HG02885 (cell line): Measurements from ENCODE around the gene TDRD7.
"Not testable (repeated sequence)": the region's sequence is repeated elsewhere in the genome, so short reads cannot be mapped to it uniquely, and the experiment has no call there.

ENCODE experiments used
- ATAC-seq: cut with Tn5 transposase; IDR thresholded peaks from one replicate; pipeline ENCODE4 v1.9.1; 2021; ENCODE audit warnings: mild to moderate bottlenecking; ENCODE audit not compliant: unreplicated experiment, poor library complexity

The TDRD7 gene

DNA sequence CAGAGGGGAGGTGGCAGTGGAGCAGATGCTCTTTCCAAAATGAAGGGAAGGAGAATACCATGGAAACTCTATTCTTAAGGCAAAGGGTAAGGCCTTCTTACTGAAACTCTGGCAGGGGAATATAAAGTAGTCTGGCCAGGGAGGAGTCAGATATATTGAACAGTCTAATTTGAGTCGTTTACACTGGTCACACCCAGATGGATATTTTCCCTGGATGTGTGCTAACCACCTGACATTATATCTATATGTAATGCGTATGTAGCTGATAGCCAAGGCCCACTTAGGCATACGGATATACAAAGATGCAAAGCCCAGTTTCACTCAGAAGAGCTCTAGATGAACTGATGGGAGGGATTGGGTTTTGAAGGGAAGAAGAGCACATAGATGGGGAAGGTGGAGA is 7.0 kb downstream of the TDRD7 start:
- ATAC-seq: no peak

GRCh38 chr9:97419309-97419867 is 7.5 kb downstream of the TDRD7 start:
- no peak for ATAC-seq

DNA sequence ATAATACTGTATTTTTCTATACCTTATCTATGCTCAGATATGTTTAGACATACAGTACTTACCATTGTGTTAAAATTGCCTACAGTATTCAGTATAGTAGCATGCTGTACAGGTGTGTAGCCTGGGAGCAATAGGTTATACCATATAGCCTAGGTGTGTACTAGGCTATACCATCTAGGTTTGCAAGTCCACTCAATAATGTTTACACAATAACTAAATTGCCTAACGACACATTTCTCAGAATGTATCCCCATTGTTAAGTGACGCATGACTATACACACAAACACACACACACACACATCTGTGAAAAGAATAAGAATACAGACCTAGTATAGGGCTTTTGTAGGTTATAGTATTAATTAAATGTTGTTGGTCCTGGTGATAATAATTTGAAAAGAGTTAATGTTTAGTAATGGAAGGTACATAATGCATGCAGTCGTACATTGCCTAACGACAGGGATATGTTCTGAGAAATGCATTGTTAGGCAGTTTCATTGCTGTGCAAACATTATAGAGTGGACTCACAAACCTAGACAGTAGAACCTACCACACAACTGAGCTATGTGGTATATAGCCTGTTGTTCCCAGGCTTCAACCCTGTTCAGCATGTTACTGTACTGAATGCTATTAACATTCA is 13.6 kb downstream of the TDRD7 start:
- ATAC-seq: no peak

- ATAC-seq: no peak
Observed at GRCh38 chr9:97425973-97426336, 14.1 kb downstream of the TDRD7 start.

- no peak for ATAC-seq
Observed at GRCh38 chr9:97427885-97428284, 16.0 kb downstream of the TDRD7 start.

DNA sequence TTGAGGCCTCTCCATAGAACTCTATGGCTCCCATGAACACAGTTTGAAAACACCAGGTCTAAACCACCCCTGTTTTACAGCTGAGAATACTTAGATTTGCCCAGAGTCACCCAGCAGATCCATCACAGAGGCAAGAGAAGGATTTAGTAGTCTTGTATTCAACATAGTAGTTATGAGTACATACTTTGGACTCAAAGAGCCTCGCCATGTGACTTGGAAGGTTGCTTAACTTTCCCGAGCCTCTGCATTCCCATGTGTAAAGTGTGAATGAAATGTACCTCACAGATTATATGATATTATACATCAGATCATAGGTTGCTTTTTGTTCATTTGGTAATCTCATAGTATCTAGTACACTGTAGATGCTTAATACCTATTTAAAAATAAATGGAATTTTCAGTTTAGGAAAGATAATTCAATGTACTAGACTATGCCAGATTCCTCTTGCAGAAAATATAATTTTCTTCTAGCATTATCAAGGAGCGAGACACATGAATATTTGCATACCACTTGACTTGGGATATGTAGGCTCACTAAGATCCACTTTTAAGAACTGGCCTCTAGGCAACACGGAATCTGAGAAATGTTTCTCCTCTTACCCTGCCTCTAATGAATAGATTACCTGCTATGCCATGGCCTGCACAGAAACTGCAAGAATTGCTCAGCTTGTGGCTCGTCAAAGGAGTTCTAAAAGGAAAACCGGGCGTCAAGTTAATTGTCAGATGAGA is 18.6 kb downstream of the TDRD7 start:
- ATAC-seq: no peak

- ATAC-seq: no peak
Observed at GRCh38 chr9:97431044-97431441, 19.1 kb downstream of the TDRD7 start.

GRCh38 chr9:97431549-97432143 is 19.8 kb downstream of the TDRD7 start:
- ATAC-seq: no peak

- no peak for ATAC-seq
Observed at GRCh38 chr9:97437051-97437600, 25.2 kb downstream of the TDRD7 start.

DNA sequence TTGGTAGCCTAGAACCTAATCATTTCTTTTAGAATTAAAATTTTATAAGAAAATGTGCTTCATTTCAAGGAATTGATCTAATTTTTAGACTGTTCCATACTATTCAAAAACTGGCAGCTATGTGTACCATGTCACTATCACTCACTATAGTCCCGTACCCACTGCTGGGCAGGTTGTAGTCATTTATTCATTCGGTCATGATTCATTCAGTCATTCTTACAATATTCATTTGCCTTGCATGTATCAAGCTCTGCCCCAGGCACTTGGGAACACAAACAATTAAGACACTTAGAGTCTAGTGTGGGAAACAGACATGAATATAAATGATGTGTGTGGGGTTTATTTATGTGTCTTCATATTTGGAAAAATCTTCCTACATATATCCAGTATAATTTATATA is 26.4 kb downstream of the TDRD7 start:
- ATAC-seq: no peak

- ATAC-seq: no peak
Observed at GRCh38 chr9:97438666-97439065, 26.8 kb downstream of the TDRD7 start.

- no peak for ATAC-seq
Observed at GRCh38 chr9:97440160-97440559, 28.3 kb downstream of the TDRD7 start.

- ATAC-seq: no peak
Observed at GRCh38 chr9:97441729-97442128, 29.8 kb downstream of the TDRD7 start.

DNA sequence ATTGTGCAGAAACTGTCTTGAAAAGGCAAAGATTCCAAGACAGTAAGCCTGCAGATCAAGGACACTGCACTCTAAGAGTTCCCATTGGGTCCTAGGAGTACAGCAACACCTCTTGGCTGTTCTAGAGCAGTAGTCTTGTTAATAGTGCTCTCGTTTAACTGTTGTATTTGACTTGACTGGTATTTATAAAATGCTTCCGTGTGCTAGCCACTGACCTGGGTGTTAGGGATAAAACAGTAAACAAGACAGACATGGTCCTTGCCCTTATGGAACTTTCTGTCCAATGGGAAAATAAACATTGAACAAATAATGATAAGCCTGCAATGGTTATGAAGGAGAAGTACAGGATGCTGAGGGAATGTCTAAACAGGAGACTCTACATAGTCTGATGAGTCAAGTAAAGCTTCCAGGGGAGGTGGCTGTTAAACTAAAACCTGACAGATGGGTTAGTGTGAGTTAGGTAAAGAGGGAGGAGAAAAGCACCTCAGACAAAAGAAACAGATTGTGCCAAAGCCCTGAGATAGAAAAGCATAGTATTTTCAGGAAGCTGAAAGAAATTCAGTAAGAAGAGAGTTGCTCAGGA is 33.3 kb downstream of the TDRD7 start:
- no peak for ATAC-seq

DNA sequence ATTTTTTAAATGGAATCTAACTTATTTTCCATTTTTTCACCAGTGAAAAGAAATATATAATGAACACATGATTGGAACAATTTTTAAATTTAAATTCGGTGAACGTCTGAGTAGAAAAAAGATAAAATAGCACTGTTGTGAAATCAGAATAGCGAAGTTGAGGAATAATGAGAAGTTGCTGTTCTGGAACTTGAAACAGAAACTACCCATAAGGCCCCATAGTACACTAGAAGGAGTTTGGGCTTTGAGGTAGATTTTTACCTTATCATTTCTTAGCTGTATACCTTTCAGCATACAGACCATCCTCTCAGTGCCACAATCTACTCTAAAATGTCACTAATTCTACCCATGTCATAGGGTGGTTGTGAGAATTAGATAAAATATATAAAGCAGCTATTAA is 35.1 kb downstream of the TDRD7 start:
- no peak for ATAC-seq

- not testable (repeated sequence) for ATAC-seq
Observed at GRCh38 chr9:97453573-97453972, 41.7 kb downstream of the TDRD7 start.

- not testable (repeated sequence) for ATAC-seq
Observed at GRCh38 chr9:97456841-97457240, 44.9 kb downstream of the TDRD7 start.

DNA sequence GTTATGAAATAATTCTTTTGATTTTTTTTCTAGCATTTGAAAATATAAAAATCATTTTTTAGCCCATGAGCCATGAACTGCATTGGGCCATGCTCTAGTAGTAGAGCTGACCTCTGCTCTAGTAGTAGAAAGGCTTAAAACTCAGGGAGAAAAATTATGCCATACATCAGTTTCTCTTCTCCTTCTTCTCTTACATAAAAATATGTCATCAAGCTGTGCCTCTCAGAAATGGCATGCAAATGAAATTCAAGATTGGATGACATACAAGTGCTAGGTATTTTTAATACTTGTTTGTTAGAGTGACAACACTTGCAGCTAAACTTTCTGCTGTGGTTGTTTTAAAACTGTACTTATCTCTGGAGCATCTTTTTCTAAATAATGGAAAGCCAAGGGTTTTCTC is 47.4 kb downstream of the TDRD7 start:
- ATAC-seq: no peak

DNA sequence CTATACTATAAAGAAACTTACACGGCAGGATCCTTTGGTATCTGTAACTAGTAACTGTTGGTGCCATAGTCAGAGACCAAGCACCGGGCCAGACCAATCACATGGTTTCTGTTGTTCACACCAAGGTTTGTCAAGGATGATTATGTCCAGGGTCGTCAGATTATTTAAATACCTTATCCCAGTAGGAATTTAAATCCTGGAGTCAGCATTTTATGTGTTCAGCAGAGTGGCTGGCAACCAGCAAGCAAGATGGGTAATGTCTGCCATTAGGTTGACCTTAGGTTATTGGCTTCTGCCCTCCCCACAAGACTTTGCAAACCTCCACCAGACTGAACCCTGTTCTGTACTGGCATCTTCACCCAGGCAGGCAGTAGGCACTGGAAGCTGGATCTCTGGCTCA is 50.3 kb downstream of the TDRD7 start:
- no peak for ATAC-seq

- ATAC-seq: no peak
Observed at GRCh38 chr9:97462914-97463313, 51.0 kb downstream of the TDRD7 start.
